ENCODE results near the gene SUMO4.

SUMO4 gene

GRCh38 chr6:149389509-149390297 is 10.4 kb upstream of the SUMO4 start:
- DNase-seq (ENCODE audit: low read depth): no peak

- no peak for DNase-seq (ENCODE audit: low read depth)
Measured at GRCh38 chr6:149392093-149392492, 8.0 kb upstream of the SUMO4 start.

GRCh38 chr6:149392535-149392934 is 7.5 kb upstream of the SUMO4 start:
- DNase-seq (ENCODE audit: low read depth): no peak

DNA sequence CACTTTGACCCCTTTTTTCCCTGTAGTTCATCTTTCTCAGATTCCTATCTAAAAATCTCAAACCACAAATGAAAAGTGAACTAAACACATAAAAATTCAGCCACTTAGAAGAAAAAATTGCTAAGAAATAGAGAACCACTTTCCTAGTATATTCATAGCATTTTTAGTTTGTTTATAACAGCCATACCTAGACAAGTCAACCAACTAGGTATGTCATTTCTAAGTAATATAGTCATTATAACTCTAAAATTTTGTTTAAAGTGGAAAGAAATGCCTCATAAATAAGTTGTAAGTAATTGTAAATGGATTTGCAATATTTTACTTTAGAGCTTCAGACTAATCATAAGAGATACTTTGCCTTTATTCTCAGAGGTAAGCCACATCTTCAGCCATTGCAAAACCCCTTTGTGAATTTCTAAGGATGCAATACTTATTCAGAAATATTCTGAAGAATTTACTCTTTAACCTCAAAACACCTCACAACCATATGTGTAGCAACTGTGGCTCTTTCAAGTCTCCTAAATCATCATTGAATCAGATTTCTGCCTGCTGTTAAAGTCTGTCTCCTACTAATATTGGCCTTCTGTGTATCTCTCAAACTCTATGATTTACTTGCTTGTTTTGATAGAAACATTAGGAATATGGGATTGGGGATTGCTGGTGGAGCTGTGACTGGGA is 6.9 kb upstream of the SUMO4 start:
- DNase-seq (ENCODE audit: low read depth): no peak

- DNase-seq (ENCODE audit: low read depth): no peak
Measured at GRCh38 chr6:149395185-149395584, 4.9 kb upstream of the SUMO4 start.

GRCh38 chr6:149397384-149397783 is 2.7 kb upstream of the SUMO4 start:
- no peak for DNase-seq (ENCODE audit: low read depth)

DNA sequence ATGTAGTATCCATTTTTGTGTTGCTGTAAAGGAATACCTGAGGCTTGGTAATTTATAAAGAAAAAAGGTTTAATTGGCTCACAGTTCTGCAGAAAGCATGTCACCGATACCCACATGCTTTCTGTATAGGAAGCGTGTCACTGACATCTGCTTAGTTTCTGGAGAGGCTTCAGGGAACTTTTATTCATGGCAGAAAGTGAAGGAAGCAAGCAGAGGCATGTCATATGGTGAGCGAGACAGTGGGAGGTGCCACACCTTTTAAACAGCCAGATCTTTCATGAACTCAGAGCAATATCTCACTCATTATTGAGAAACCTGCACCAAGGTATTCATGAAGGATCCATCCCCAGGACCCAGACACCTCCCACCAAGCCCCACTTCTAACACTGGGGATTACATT is 3.5 kb downstream of the SUMO4 start:
- DNase-seq (ENCODE audit: low read depth): no peak

DNA sequence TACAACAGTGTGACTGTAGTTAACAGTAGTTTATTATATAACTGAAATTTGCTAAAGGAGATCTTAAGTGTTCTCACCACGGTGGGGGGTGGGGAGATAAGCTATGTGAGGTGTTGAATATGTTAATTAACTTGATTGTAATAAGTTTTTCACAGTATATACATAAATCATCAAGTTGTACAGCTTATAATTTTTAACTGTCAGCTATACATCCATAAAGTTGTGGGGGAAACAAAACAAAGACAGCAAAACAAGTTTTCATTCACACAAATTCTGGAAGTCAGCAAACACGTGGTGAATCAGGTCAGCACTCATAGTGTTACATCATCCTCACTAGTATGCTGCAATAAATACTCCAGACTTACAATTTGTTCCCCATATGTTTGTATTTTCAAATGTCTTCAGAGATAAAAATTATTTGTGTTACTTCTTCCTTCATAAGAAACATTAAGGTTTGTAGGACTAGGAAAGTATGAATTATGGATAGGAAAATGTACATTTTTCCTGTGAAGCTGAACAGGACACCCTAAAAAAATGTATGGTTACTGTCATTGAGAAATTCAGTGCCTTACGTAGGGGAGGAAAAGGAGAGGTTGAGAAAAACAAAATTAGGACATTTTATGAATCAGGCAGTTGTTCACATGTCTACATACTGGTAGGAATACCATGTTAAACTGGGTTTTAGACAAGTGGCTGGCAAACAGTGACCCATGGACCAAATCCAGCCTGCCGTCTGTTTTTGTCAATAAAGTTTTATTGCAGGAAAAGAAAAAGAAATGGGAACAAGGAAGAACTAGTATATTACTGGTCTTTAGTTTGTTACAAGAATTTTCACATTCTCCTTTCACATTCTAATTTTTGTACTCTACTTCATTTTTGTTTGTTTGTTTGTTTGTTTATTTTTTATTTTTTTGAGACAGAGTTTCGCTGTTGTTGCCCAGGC is 6.0 kb downstream of the SUMO4 start:
- no peak for DNase-seq (ENCODE audit: low read depth)

GRCh38 chr6:149409617-149410016 is 9.6 kb downstream of the SUMO4 start:
- DNase-seq (ENCODE audit: low read depth): no peak

DNA sequence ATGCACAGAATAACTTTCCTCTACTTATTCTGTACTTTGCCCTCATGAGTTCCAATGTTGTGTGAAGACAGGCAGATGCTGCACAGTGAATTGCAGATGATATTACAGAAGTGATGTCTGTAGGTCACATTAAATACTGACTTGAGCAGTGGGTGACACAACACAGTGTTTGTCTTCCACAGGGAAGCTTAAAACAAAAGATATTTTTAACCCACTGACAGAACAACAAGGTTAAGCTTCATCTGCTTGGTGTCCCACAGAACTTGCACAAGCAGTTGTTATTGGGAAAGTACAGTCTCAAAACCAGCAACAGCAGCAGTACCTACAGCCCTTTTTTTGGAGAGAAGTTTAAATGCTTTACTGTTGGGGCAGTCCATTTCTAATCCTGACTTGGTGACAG is 10.5 kb downstream of the SUMO4 start:
- DNase-seq (ENCODE audit: low read depth): no peak

- no peak for DNase-seq (ENCODE audit: low read depth)
Measured at GRCh38 chr6:149414009-149414408, 13.9 kb downstream of the SUMO4 start.

GRCh38 chr6:149414821-149415220 is 14.8 kb downstream of the SUMO4 start:
- DNase-seq (ENCODE audit: low read depth): no peak

GRCh38 chr6:149419696-149420404 is 19.8 kb downstream of the SUMO4 start:
- no peak for DNase-seq (ENCODE audit: low read depth)

GRCh38 chr6:149421132-149421531 is 21.1 kb downstream of the SUMO4 start:
- no peak for DNase-seq (ENCODE audit: low read depth)

GRCh38 chr6:149422581-149422980 is 22.5 kb downstream of the SUMO4 start:
- DNase-seq (ENCODE audit: low read depth): no peak

- DNase-seq (ENCODE audit: low read depth): no peak
Measured at GRCh38 chr6:149423964-149424440, 23.9 kb downstream of the SUMO4 start.

DNA sequence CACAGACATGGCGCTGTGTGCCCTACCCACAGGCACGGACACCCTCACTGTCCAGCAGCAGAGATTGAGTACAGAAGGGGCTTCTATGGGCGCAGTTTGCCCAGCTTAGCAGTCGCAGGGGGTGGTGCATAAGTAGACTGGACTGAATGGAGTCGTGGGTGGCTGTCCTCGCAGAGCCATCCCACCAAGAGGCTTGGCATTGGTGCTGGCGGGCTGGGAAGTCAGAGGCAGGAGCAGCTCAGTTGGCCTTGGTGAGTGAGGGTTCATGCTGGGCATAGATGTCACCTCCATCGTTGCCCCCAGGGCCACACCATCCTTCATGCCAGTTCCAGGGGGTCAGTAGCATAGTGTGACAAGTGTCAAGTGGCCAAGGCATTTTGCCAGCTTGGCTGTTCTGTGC is 25.2 kb downstream of the SUMO4 start:
- no peak for DNase-seq (ENCODE audit: low read depth)

GRCh38 chr6:149425754-149426153 is 25.7 kb downstream of the SUMO4 start:
- no peak for DNase-seq (ENCODE audit: low read depth)

DNA sequence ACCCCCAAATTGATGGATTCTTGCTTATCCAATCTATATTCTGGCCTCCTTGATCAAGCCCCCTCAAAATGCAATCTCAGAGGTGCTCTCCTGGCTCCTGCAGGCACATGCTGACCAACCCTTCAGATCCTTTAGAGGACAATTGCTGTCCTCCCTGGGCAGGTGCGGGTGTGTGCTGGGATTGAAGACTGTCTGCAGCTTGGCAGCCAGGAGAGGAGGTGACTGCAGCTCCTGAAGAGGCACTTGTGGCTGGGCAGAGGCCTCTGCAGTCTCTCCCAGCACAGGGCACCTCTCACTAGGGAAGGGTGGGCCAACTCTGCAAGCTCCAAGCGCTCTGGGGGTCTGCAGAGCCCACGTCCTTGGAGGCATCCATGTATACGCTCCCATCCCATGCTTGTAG is 28.5 kb downstream of the SUMO4 start:
- no peak for DNase-seq (ENCODE audit: low read depth)

GRCh38 chr6:149429427-149430360 is 29.6 kb downstream of the SUMO4 start:
- DNase-seq (ENCODE audit: low read depth): no peak
